Keratinocyte (primary cell): Measurements from ENCODE around the gene MYO10. TPM values are rescaled to one million over a fixed set of nuclear protein-coding genes. Genes with fewer than 3 reads are reported as not detected.

ENCODE experiments used
- DNase-seq: peaks from one replicate; pipeline ENCODE4 v3.0.0-alpha.2; 2011; ENCODE audit warnings: low read depth, missing footprints, low spot score
- FAIRE-seq: peaks from 2 replicates; lab custom pipeline; 2011; peaks lifted over from hg19 to GRCh38; lab: Jason Lieb, UNC
- H2AFZ ChIP-seq: 2 replicates; pipeline ENCODE4 v1.6.0; 2012; ENCODE audit warnings: low read length, control low read depth, inconsistent platforms; ENCODE audit not compliant: control insufficient read depth
- H3K27ac ChIP-seq: 2 replicates; pipeline ENCODE4 v1.5.1; 2011; ENCODE audit warnings: low read length; ENCODE audit not compliant: control insufficient read depth, insufficient read depth
- H3K27me3 ChIP-seq: 3 replicates; pipeline ENCODE4 v1.6.0; 2011; ENCODE audit warnings: low read length; ENCODE audit not compliant: control insufficient read depth, insufficient read depth; ENCODE audit errors: extremely low read depth
- H3K36me3 ChIP-seq, 2 experiments: 2 replicates in 1 of 2; 3 replicates in 1 of 2; pipeline ENCODE4 v1.5.1; 2011; ENCODE audit warnings: low read length in 2 of 2, mild to moderate bottlenecking in 1 of 2; ENCODE audit not compliant: control insufficient read depth in 2 of 2, insufficient read depth in 2 of 2; ENCODE audit errors: extremely low read depth in 1 of 2
- H3K4me1 ChIP-seq: 3 replicates; pipeline ENCODE4 v1.5.1; 2011; ENCODE audit warnings: low read length; ENCODE audit not compliant: control insufficient read depth, insufficient read depth; ENCODE audit errors: extremely low read depth
- H3K4me2 ChIP-seq: 3 replicates; pipeline ENCODE4 v1.6.0; 2011; ENCODE audit warnings: low read depth, low read length; ENCODE audit not compliant: control insufficient read depth, insufficient read depth; ENCODE audit errors: extremely low read depth
- H3K4me3 ChIP-seq, 3 experiments: fragments of 200-600 bp in 1 of 3; sonication (generic) in 1 of 3; 2 replicates in 2 of 3; 3 replicates in 1 of 3; pipeline ENCODE4 v1.5.1; 2011 to 2016; ENCODE audit warnings: low read length in 3 of 3, mild to moderate bottlenecking in 3 of 3, control low read depth in 2 of 3, inconsistent platforms in 1 of 3, low read depth in 1 of 3, mixed read lengths in 1 of 3, mixed run types in 1 of 3, moderate library complexity in 1 of 3; ENCODE audit not compliant: control insufficient read depth in 2 of 3, insufficient read depth in 2 of 3; ENCODE audit errors: extremely low read depth in 1 of 3
- H3K79me2 ChIP-seq: 2 replicates; pipeline ENCODE4 v1.6.0; 2012; ENCODE audit warnings: low read length; ENCODE audit not compliant: control insufficient read depth, insufficient read depth
- H3K9ac ChIP-seq: 3 replicates; pipeline ENCODE4 v1.6.0; 2011; ENCODE audit warnings: low read length; ENCODE audit not compliant: control insufficient read depth, insufficient read depth; ENCODE audit errors: extremely low read depth
- H3K9me1 ChIP-seq: 3 replicates; pipeline ENCODE4 v1.6.0; 2011; ENCODE audit warnings: low read length; ENCODE audit not compliant: control insufficient read depth, insufficient read depth; ENCODE audit errors: extremely low read depth
- H3K9me3 ChIP-seq: 2 replicates; pipeline ENCODE4 v1.5.1; 2012; ENCODE audit warnings: low read depth, low read length; ENCODE audit not compliant: control insufficient read depth
- H4K20me1 ChIP-seq: 3 replicates; pipeline ENCODE4 v1.6.0; 2011; ENCODE audit warnings: low read length; ENCODE audit not compliant: control insufficient read depth, insufficient read depth; ENCODE audit errors: extremely low read depth
- CTCF ChIP-seq, 3 experiments: IDR thresholded peaks in 1 of 3; conservative IDR thresholded peaks in 1 of 3; optimal IDR thresholded peaks in 1 of 3; 2 replicates in 2 of 3; 3 replicates in 1 of 3; pipeline versions ENCODE3 to v1.5.1; 2011; ENCODE audit warnings: low read length in 3 of 3, mild to moderate bottlenecking in 3 of 3, moderate library complexity in 2 of 3, control low read depth in 1 of 3, inconsistent platforms in 1 of 3; ENCODE audit not compliant: insufficient read depth in 2 of 3; ENCODE audit errors: extremely low read depth in 1 of 3
- EZH2 ChIP-seq: IDR thresholded peaks from one replicate; pipeline ENCODE4 v1.6.1; 2012; ENCODE audit warnings: inconsistent platforms, mild to moderate bottlenecking, low read length, moderate library complexity
- dilution Hi-C: fragments of 300-500 bp; cut with MboI; formaldehyde crosslinking; loops from one replicate; pipeline ENCODE4 v1.7.0; 2020; ENCODE audit warnings: low sequenced_read_pairs; ENCODE audit not compliant: extremely low pct_ligation_motif_present
- polyA plus RNA-seq, 5 experiments: library from polyadenylated mRNA; depleted of rRNA in 3 of 5; stranded (reverse) in 3 of 5; stranded (forward) in 1 of 5; unstranded in 1 of 5; fragments of >200 nt; gene quantifications; 1 replicate in 1 of 5; 2 replicates in 3 of 5; 3 replicates in 1 of 5; pipeline versions ENCODE4 v1.2.1 to v1.2.3, GENCODE V29; 2011 to 2012; ENCODE audit warnings: missing spikeins in 2 of 5, low read depth in 1 of 5, low replicate concordance in 1 of 5

MYO10 gene
- polyA plus RNA-seq, 1 donor (not counting 4 experiments of a cell fraction or from before 2014, with no cell fraction given), result 22.0 TPM

GRCh38 chr5:16841416-16841815 lies 94.7 kb downstream of the MYO10 start:
- H3K9ac ChIP-seq, result no peak overlapping the region
- peaks cover 2% of the 10 kb centered on the region for H3K9me1 ChIP-seq
- no peak overlapping the region for H2AFZ ChIP-seq
- H3K9me3 ChIP-seq, result no peaks in the 10 kb centered on the region
- H3K4me2 ChIP-seq, result no peak overlapping the region
- peaks cover 11% of the 10 kb centered on the region for H4K20me1 ChIP-seq
- no peaks in the 10 kb centered on the region for H3K27me3 ChIP-seq
- FAIRE-seq (no peak), DNase-seq (no peak)
- no peak overlapping the region for H3K27ac ChIP-seq
- H3K4me1 ChIP-seq, result peaks cover 11% of the 10 kb centered on the region
- TF ChIP-seq EZH2, result no peak
- TF ChIP-seq CTCF (optimal IDR thresholded peaks at IDR 0.05 in 1 of 3, IDR thresholded peaks at IDR 0.05 in 1 of 3, conservative IDR thresholded peaks at IDR 0.05 in 1 of 3; ENCODE audit: extremely low read depth in 1 of 3, insufficient read depth in 2 of 3, low read length in 3 of 3), result no peak
- dilution Hi-C loops, result no loop called here
- peaks cover 94% of the 10 kb centered on the region for H3K79me2 ChIP-seq
- H3K36me3 ChIP-seq, result peaks cover under 1 to 2% of the 10 kb centered on the region in 2 experiments
- H3K4me3 ChIP-seq, result no peak overlapping the region

- Histone ChIP-seq H3K27ac (no peak overlapping the region), H3K79me2 (peaks cover 91% of the 10 kb centered on the region), H4K20me1 (peaks cover 14% of the 10 kb centered on the region), H3K9me3 (no peaks in the 10 kb centered on the region), H3K36me3 (peaks cover 2 to 3% of the 10 kb centered on the region in 2 experiments), H3K9ac (no peak overlapping the region), H3K9me1 (peaks cover 5% of the 10 kb centered on the region), H3K4me1 (no peaks in the 10 kb centered on the region), H3K27me3 (no peaks in the 10 kb centered on the region), H3K4me3 (no peak overlapping the region), H2AFZ (no peak overlapping the region), H3K4me2 (no peak overlapping the region)
- no peak for DNase-seq
- TF ChIP-seq EZH2 (no peak), CTCF (optimal IDR thresholded peaks at IDR 0.05 in 1 of 3, IDR thresholded peaks at IDR 0.05 in 1 of 3, conservative IDR thresholded peaks at IDR 0.05 in 1 of 3; ENCODE audit: extremely low read depth in 1 of 3, insufficient read depth in 2 of 3, low read length in 3 of 3) (no peak)
- dilution Hi-C loops, result no loop called here
- no peak for FAIRE-seq
Measured at GRCh38 chr5:16837305-16837704, 98.8 kb downstream of the MYO10 start.
